Calu3 (cell line): Measurements from ENCODE around the gene KBTBD4. TPM values are rescaled to one million over a fixed set of nuclear protein-coding genes. Genes with fewer than 3 reads are reported as not detected.

Experiments used
- BruUV-seq: library from RNA; stranded (reverse); fragments of 400-500 nt; replicated peaks from 2 replicates; lab custom pipeline; 2021; lab: Mats Ljungman, UMichigan
- CTCF ChIA-PET: fragments of 300-600 bp; sonication (Branson Sonifier 250); formaldehyde crosslinking; loops from one replicate; lab custom pipeline; 2022; ENCODE audit warnings: antibody characterized with exemption; lab: Charles Lee
- DNase-seq: peaks from one replicate; pipeline ENCODE4 v3.0.0; 2022
- H3K27ac Mint-ChIP-seq: one replicate; pipeline ENCODE4 v1.8.0; 2022; ENCODE audit warnings: mixed read lengths; ENCODE audit not compliant: unreplicated experiment
- H3K27me3 Mint-ChIP-seq: one replicate; pipeline ENCODE4 v1.8.0; 2022; ENCODE audit warnings: mixed read lengths; ENCODE audit not compliant: unreplicated experiment
- H3K36me3 Mint-ChIP-seq: one replicate; pipeline ENCODE4 v1.8.0; 2022; ENCODE audit warnings: mild to moderate bottlenecking, moderate library complexity, mixed read lengths; ENCODE audit not compliant: insufficient read depth, unreplicated experiment
- H3K4me1 Mint-ChIP-seq: one replicate; pipeline ENCODE4 v1.8.0; 2022; ENCODE audit warnings: mild to moderate bottlenecking, low read depth, mixed read lengths; ENCODE audit not compliant: unreplicated experiment
- H3K4me3 Mint-ChIP-seq: one replicate; pipeline ENCODE4 v1.8.0; 2022; ENCODE audit warnings: mild to moderate bottlenecking, low read depth, moderate library complexity, mixed read lengths; ENCODE audit not compliant: unreplicated experiment
- H3K9me3 Mint-ChIP-seq: one replicate; pipeline ENCODE4 v1.8.0; 2022; ENCODE audit warnings: low read depth, mixed read lengths; ENCODE audit not compliant: unreplicated experiment
- intact Hi-C: fragments of 100-400 bp; cut with micrococcal nuclease; formaldehyde crosslinking; loops from one replicate; pipeline ENCODE4 v1.10.0; 2022; ENCODE audit not compliant: unreplicated experiment
- total RNA-seq: library from RNA; stranded (reverse); gene quantifications from 2 replicates; pipeline ENCODE4 v1.2.3, GENCODE V29; 2022
- TF ChIP-seq, protein P1 (sequence below): fragments of 200-600 bp; IDR thresholded peaks from one replicate; pipeline ENCODE4 v1.8.0; 2022; ENCODE audit warnings: antibody characterized with exemption; ENCODE audit not compliant: unreplicated experiment

KBTBD4 gene
- total RNA-seq, 1 experiment from 2014 or later = 14.6 TPM

DNA sequence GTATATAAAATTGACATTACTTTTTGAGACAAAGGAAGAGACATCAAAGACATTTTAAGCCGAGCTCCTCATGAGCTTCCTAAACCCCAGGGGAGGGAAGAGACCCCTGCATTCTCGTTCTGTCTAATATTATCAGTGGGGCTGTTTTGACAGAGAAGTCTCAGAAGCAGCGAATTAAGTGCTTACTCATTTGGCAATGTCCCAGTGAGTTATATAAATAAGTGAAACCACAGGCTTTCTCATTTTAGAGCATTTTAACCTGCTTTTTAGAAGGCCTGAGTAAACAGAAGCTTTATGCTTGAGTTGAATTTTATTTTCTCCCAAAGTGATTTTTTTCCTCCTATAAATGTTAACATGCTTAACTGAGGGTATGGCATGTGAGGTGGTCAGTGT lies 38.6 kb upstream of the KBTBD4 start:
- CTCF ChIA-PET = no interaction called here
- Mint-ChIP-seq H3K27me3 (no peaks in the 10 kb centered on the region), H3K9me3 (no peaks in the 10 kb centered on the region), H3K4me3 (no peak overlapping the region), H3K36me3 (peaks cover 27% of the 10 kb centered on the region), H3K4me1 (no peaks in the 10 kb centered on the region), H3K27ac (no peak overlapping the region)
- no peak for DNase-seq
- intact Hi-C loops = no loop called here
- BruUV-seq = no TSS peak
- TF ChIP-seq, protein P1, sequence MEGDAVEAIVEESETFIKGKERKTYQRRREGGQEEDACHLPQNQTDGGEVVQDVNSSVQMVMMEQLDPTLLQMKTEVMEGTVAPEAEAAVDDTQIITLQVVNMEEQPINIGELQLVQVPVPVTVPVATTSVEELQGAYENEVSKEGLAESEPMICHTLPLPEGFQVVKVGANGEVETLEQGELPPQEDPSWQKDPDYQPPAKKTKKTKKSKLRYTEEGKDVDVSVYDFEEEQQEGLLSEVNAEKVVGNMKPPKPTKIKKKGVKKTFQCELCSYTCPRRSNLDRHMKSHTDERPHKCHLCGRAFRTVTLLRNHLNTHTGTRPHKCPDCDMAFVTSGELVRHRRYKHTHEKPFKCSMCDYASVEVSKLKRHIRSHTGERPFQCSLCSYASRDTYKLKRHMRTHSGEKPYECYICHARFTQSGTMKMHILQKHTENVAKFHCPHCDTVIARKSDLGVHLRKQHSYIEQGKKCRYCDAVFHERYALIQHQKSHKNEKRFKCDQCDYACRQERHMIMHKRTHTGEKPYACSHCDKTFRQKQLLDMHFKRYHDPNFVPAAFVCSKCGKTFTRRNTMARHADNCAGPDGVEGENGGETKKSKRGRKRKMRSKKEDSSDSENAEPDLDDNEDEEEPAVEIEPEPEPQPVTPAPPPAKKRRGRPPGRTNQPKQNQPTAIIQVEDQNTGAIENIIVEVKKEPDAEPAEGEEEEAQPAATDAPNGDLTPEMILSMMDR = no peak

DNA sequence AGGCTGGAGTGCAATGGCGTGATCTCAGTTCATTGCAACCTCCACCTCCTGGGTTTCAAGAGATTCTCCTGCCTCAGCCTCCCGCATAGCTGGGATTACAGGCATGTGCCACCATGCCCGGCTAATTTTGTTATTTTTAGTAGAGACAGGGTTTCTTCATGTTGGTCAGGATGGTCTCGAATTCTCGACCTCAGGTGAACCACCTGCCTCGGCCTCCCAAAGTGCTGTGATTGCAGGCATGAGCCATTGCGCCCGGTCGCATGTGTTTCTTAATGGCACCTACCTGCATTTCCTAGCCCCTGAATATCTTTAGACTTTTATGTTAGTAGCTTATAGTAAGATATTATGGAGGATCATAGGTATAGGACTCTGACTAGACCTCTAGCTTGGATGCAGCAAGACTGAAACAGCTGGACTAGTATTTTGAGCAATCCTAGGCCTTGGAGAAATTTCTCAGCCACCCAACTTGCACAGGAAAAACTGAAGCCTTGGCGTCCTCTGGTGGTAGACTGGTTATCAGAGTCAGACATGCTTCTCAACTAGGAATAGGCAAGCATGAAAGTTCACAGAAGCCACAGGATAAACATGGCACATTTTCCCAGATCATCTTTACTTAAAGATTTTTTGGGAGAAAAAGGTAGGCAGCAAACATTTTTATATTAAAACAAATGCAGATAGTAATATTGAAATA lies 38.1 kb upstream of the KBTBD4 start:
- Mint-ChIP-seq H3K4me1 (no peaks in the 10 kb centered on the region), H3K9me3 (no peaks in the 10 kb centered on the region), H3K27ac (no peak overlapping the region), H3K4me3 (no peak overlapping the region), H3K36me3 (peaks cover 23% of the 10 kb centered on the region), H3K27me3 (no peaks in the 10 kb centered on the region)
- BruUV-seq = no TSS peak
- DNase-seq = peak; percentile 25
- CTCF ChIA-PET = no interaction called here
- intact Hi-C loops = no loop called here
- TF ChIP-seq, protein P1 = no peak

DNA sequence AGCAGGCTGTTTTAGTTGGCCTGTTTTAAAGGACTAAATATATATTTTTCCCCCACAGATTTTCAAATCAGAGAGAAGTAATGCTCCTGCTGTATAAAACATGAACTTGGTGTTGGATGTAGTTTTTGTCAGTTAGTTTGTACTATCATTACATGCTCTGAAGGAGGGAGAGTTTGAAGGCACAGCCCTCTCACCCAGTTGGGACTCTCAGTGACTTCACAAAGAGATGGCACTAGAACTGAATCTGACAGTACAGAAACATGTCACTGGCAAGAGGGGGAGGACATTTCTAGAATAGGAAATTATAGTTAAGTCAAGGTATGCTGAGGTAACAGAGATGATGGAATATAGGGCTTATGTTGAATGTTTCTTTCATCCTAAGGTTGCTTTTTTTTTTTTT lies 36.5 kb upstream of the KBTBD4 start:
- Mint-ChIP-seq H3K36me3 (peaks cover 16% of the 10 kb centered on the region), H3K4me3 (no peak overlapping the region), H3K27me3 (no peaks in the 10 kb centered on the region), H3K9me3 (no peaks in the 10 kb centered on the region), H3K27ac (no peak overlapping the region), H3K4me1 (no peaks in the 10 kb centered on the region)
- TF ChIP-seq, protein P1 = no peak
- DNase-seq = no peak
- intact Hi-C loops = no loop called here
- CTCF ChIA-PET = interaction anchor here (0.7 kb wide), 1 partner anchor 215 kb away, joined by 4 read pairs; no protein-coding TSS in a partner anchor
- BruUV-seq = no TSS peak

DNA sequence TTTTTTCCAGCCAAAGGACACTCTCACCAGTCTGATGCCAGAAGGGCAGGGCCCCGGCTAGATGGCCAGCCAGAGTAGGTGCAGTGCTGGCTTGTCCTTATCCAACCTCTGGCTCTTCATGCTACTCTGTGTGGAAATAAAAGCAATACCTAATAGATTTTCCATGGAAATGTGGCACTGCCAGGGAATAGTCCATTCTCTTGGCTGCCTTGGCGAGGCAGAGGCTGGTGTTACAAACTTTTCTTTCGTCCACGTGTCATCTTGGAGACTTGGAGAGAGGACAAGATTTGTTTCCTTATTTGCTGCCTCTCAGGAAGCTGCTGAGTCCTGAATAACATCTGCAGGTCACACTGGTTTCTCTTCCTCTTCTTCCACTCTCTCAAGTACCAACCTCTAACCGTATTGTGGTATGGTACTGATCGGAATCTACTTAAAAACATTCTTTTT lies 32.6 kb upstream of the KBTBD4 start:
- CTCF ChIA-PET = no interaction called here
- intact Hi-C loops = no loop called here
- Mint-ChIP-seq H3K27me3 (peaks cover 8% of the 10 kb centered on the region), H3K36me3 (no peaks in the 10 kb centered on the region), H3K27ac (no peak overlapping the region), H3K4me1 (no peaks in the 10 kb centered on the region), H3K9me3 (no peaks in the 10 kb centered on the region), H3K4me3 (no peak overlapping the region)
- no TSS peak for BruUV-seq
- TF ChIP-seq, protein P1 = no peak
- no peak for DNase-seq
